H9 (cell line): ENCODE measurements around the gene DNAJC10. TPM values are rescaled to one million over a fixed set of nuclear protein-coding genes. Genes with fewer than 3 reads are reported as not detected.

Experiments used
- DNase-seq: peaks from one replicate; pipeline ENCODE4 v3.0.0-alpha.2; 2017
- H2AFZ ChIP-seq: one replicate; pipeline ENCODE4 v1.6.1; 2013; ENCODE audit warnings: mild to moderate bottlenecking, low read length, control low read depth, moderate library complexity
- H2AK5ac ChIP-seq: 2 replicates; pipeline ENCODE4 v1.6.1; 2013; ENCODE audit warnings: low read length, control low read depth, mixed read lengths; ENCODE audit not compliant: insufficient read length
- H2BK120ac ChIP-seq: one replicate; pipeline ENCODE4 v1.6.1; 2013; ENCODE audit warnings: low read depth, mild to moderate bottlenecking, low read length, control low read depth, inconsistent platforms; ENCODE audit not compliant: poor library complexity, severe bottlenecking
- H2BK12ac ChIP-seq: 2 replicates; pipeline ENCODE4 v1.6.1; 2013; ENCODE audit warnings: low read length, control low read depth, mixed read lengths, low read depth; ENCODE audit not compliant: insufficient read length
- H2BK15ac ChIP-seq: 2 replicates; pipeline ENCODE4 v1.6.1; 2013; ENCODE audit warnings: low read depth, low read length, control low read depth
- H2BK20ac ChIP-seq: one replicate; pipeline ENCODE4 v1.6.1; 2013; ENCODE audit warnings: low read depth, mild to moderate bottlenecking, low read length, control low read depth, inconsistent platforms; ENCODE audit not compliant: poor library complexity, severe bottlenecking
- H2BK5ac ChIP-seq: 2 replicates; pipeline ENCODE4 v1.6.1; 2013; ENCODE audit warnings: low read length, control low read depth, mixed read lengths; ENCODE audit not compliant: insufficient read length
- H3K14ac ChIP-seq: 2 replicates; pipeline ENCODE4 v1.6.1; 2013; ENCODE audit warnings: low read length, control low read depth; ENCODE audit not compliant: insufficient read depth
- H3K18ac ChIP-seq: 2 replicates; pipeline ENCODE4 v1.6.1; 2013; ENCODE audit warnings: low read depth, mild to moderate bottlenecking, mixed read lengths, low read length, control low read depth; ENCODE audit not compliant: insufficient read length
- H3K23ac ChIP-seq: 2 replicates; pipeline ENCODE4 v1.6.1; 2013; ENCODE audit warnings: low read length, control low read depth, mixed read lengths, low read depth; ENCODE audit not compliant: insufficient read length
- H3K23me2 ChIP-seq: 2 replicates; pipeline ENCODE4 v1.6.1; 2013; ENCODE audit warnings: low read depth, mild to moderate bottlenecking, mixed read lengths, low read length, control low read depth; ENCODE audit not compliant: insufficient read length, poor library complexity, severe bottlenecking
- H3K27ac ChIP-seq: 2 replicates; pipeline ENCODE4 v1.5.1; 2013; ENCODE audit warnings: low read length, control low read depth, mixed read lengths, low read depth; ENCODE audit not compliant: insufficient read length
- H3K27me3 ChIP-seq: 2 replicates; pipeline ENCODE4 v1.6.1; 2013; ENCODE audit warnings: low read length, control low read depth, inconsistent platforms; ENCODE audit not compliant: insufficient read depth
- H3K4ac ChIP-seq: 2 replicates; pipeline ENCODE4 v1.6.1; 2013; ENCODE audit warnings: low read depth, mild to moderate bottlenecking, control low read depth, inconsistent platforms, low read length, moderate library complexity
- H3K4me1 ChIP-seq: 2 replicates; pipeline ENCODE4 v1.6.1; 2013; ENCODE audit warnings: low read length, control low read depth, inconsistent platforms; ENCODE audit not compliant: insufficient read depth
- H3K4me2 ChIP-seq: 2 replicates; pipeline ENCODE4 v1.6.1; 2013; ENCODE audit warnings: low read length, control low read depth, mixed read lengths; ENCODE audit not compliant: insufficient read length, insufficient read depth
- H3K56ac ChIP-seq: 2 replicates; pipeline ENCODE4 v1.6.1; 2013; ENCODE audit warnings: low read depth, mild to moderate bottlenecking, mixed read lengths, low read length, control low read depth; ENCODE audit not compliant: insufficient read length
- H3K79me1 ChIP-seq: 2 replicates; pipeline ENCODE4 v1.6.1; 2013; ENCODE audit warnings: low read depth, mild to moderate bottlenecking, moderate library complexity, low read length, control low read depth, inconsistent platforms; ENCODE audit not compliant: insufficient read depth, poor library complexity, severe bottlenecking
- H3K79me2 ChIP-seq: 2 replicates; pipeline ENCODE4 v1.6.1; 2013; ENCODE audit warnings: low read length, control low read depth, inconsistent platforms; ENCODE audit not compliant: insufficient read depth
- H3K9ac ChIP-seq: 2 replicates; pipeline ENCODE4 v1.6.1; 2013; ENCODE audit warnings: low read length, control low read depth, mixed read lengths; ENCODE audit not compliant: insufficient read length; ENCODE audit errors: extremely low read depth
- H3K9me3 ChIP-seq: one replicate; pipeline ENCODE4 v1.6.1; 2013; ENCODE audit warnings: low read depth, low read length, inconsistent platforms; ENCODE audit not compliant: control insufficient read depth
- H3T11ph ChIP-seq: one replicate; pipeline ENCODE4 v1.6.1; 2013; ENCODE audit warnings: mild to moderate bottlenecking, low read length, control low read depth, inconsistent platforms
- H4K20me1 ChIP-seq: one replicate; pipeline ENCODE4 v1.6.1; 2013; ENCODE audit not compliant: control insufficient read depth, insufficient read length, insufficient read depth
- H4K5ac ChIP-seq: 2 replicates; pipeline ENCODE4 v1.6.1; 2013; ENCODE audit warnings: low read depth, mild to moderate bottlenecking, mixed read lengths, low read length, control low read depth; ENCODE audit not compliant: insufficient read length
- H4K8ac ChIP-seq: replicated peaks from 2 replicates; pipeline ENCODE4 v1.6.1; 2013; ENCODE audit warnings: low read length, control low read depth, mixed read lengths, low read depth; ENCODE audit not compliant: insufficient read length
- H4K91ac ChIP-seq: 2 replicates; pipeline ENCODE4 v1.6.1; 2013; ENCODE audit warnings: low read depth, mild to moderate bottlenecking, moderate library complexity, mixed read lengths, low read length, control low read depth; ENCODE audit not compliant: insufficient read length
- H3K27ac Mint-ChIP-seq, 3 experiments: 2 replicates in 2 of 3; 3 replicates in 1 of 3; pipeline ENCODE4 v1.8.0; 2020 to 2021; ENCODE audit warnings: mixed read lengths in 3 of 3, mild to moderate bottlenecking in 1 of 3, moderate library complexity in 1 of 3
- H3K27me3 Mint-ChIP-seq: 2 replicates; pipeline ENCODE4 v1.8.0; 2021; ENCODE audit warnings: low read depth, mild to moderate bottlenecking, moderate library complexity, mixed read lengths
- H3K36me3 Mint-ChIP-seq, 3 experiments: 2 replicates in 2 of 3; 3 replicates in 1 of 3; pipeline ENCODE4 v1.8.0; 2020 to 2021; ENCODE audit warnings: low read depth in 3 of 3, mixed read lengths in 3 of 3; ENCODE audit not compliant: insufficient read depth in 1 of 3
- H3K4me1 Mint-ChIP-seq, 2 experiments: 2 replicates each; pipeline ENCODE4 v1.8.0; 2020; ENCODE audit warnings: mixed read lengths in 2 of 2
- H3K4me3 Mint-ChIP-seq, 2 experiments: 2 replicates in 1 of 2; 3 replicates in 1 of 2; pipeline ENCODE4 v1.8.0; 2020 to 2021; ENCODE audit warnings: mild to moderate bottlenecking in 2 of 2, mixed read lengths in 2 of 2, moderate library complexity in 1 of 2
- H3K9me3 Mint-ChIP-seq, 2 experiments: 2 replicates in 1 of 2; 3 replicates in 1 of 2; pipeline ENCODE4 v1.8.0; 2020; ENCODE audit warnings: mild to moderate bottlenecking in 2 of 2, mixed read lengths in 2 of 2, moderate library complexity in 1 of 2
- CTCF ChIP-seq: fragments of 200-600 bp; sonication (generic); conservative IDR thresholded peaks from 3 replicates; pipeline ENCODE4 v1.8.0; 2021; ENCODE audit warnings: antibody characterized with exemption, mild to moderate bottlenecking
- total RNA-seq: library from RNA; stranded (reverse); gene quantifications from 2 replicates; pipeline ENCODE4 v1.2.1, GENCODE V29; 2021

Gene DNAJC10
- total RNA-seq, 1 experiment from 2014 or later: 129 TPM

DNA sequence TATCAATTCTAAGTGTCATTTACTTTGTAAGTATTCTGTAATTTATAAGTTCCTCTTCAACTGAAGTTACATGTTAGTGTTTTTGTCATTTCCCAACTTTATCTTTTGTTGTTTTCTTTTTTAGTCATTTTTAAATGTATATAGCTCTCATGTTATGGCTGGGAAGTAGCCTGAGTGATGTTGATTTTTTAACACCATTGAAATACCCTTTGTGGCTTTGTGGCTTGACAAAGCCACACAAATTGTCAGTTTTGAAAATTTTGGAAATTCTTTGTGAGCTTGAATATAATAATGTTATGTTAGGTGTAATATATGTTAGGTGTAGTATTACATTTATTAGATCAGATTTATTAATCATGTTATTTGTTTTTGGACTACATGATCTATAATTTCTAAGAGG lies 16.7 kb downstream of the DNAJC10 start:
- Histone ChIP-seq H2AFZ (no peak overlapping the region), H2BK20ac (no peak overlapping the region), H3K23me2 (no peaks in the 10 kb centered on the region), H3K9me3 (no peaks in the 10 kb centered on the region), H3K18ac (no peak overlapping the region), H4K91ac (no peak overlapping the region), H3K14ac (no peak overlapping the region), H2BK15ac (no peak overlapping the region), H3K4ac (no peak overlapping the region), H3K23ac (no peak overlapping the region), H4K8ac (no peak overlapping the region), H2BK5ac (no peak overlapping the region), H2AK5ac (no peak overlapping the region), H3K4me2 (no peak overlapping the region), H4K5ac (no peak overlapping the region), H3K79me2 (no peaks in the 10 kb centered on the region), H3K4me1 (no peaks in the 10 kb centered on the region), H3K27me3 (no peaks in the 10 kb centered on the region), H3K79me1 (no peaks in the 10 kb centered on the region), H3K9ac (no peak overlapping the region), H4K20me1 (no peaks in the 10 kb centered on the region), H3K56ac (no peak overlapping the region), H2BK120ac (no peak overlapping the region), H3K27ac (no peak overlapping the region), H2BK12ac (no peak overlapping the region), H3T11ph (no peak overlapping the region)
- no peaks in the 10 kb centered on the region for H3K4me1 Mint-ChIP-seq
- H3K4me3 Mint-ChIP-seq: no peak overlapping the region
- H3K27ac Mint-ChIP-seq: no peak overlapping the region
- no peak for TF ChIP-seq CTCF
- no peaks in the 10 kb centered on the region for H3K9me3 Mint-ChIP-seq
- no peaks in the 10 kb centered on the region for H3K27me3 Mint-ChIP-seq
- peaks cover 8 to 50% (median 32%) of the 10 kb centered on the region in 3 experiments; a peak in 6 of 7 replicates for H3K36me3 Mint-ChIP-seq
- DNase-seq: no peak
